GM18858 (cell line): ENCODE measurements around the gene TOLLIP.

Experiments
- ATAC-seq: cut with Tn5 transposase; IDR thresholded peaks from one replicate; pipeline ENCODE4 v1.9.1; 2021; ENCODE audit not compliant: unreplicated experiment

Gene TOLLIP

DNA sequence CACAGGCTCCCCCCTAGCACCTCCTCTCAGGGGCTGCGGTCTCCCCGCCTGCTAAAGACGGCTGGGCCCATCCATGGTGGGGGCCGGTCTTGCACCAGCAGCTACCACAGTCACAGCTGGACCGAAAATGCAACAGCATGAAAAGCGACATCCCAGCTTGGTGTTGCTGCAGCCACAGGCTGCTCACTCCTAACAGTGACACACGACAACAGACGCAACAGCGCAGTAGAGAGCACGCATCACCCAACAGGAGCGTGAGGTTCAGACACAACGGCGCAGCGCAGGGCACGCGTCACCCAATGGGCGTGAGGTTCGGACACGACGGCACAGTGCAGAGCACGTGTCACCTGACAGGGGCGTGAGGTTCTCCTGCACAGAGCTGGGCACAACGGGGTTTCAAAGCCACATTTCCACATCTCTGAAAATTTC, 24.1 kb downstream of the TOLLIP start:
- no peak for ATAC-seq

DNA sequence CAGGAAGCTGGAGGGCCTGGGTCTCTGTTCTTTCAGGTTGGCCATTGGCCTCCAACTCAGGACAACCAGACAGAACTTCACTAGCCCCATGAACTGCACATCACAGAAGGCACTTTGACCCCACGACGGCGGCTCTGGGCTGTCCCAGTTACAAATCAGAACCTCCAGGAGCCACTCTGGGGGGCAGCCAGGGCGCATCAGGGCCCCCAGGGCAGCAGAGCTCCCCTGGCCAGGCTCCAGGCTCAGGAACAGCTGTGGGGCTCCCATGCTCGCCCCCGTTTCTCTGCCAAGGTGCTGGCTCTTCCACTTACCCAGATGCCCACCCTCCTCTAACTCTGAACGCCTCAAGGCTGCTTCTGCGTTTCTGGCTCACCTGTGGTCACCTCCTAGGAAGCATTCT, 25.5 kb downstream of the TOLLIP start:
- ATAC-seq = no peak

DNA sequence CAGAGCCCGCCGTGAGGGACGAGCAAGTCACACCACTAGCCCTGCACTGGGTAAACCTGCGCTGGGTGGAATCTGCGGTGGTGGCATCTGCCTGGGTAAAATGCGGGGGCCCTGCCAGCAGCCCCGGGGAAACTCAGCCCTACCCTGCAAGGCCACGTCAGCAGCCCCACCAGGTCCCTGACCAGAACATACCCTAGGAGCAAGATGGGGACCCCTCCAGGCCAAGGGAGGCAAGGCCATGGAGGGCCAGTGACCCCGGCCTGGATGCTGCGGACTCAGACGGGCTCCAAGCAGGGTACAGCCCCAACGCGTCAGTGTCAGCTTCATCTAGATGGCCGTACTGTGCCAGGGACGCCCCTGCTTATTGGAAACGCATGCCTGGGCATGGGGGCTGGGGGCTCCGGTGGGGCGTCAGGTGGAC, 26.3 kb downstream of the TOLLIP start:
- no peak for ATAC-seq

DNA sequence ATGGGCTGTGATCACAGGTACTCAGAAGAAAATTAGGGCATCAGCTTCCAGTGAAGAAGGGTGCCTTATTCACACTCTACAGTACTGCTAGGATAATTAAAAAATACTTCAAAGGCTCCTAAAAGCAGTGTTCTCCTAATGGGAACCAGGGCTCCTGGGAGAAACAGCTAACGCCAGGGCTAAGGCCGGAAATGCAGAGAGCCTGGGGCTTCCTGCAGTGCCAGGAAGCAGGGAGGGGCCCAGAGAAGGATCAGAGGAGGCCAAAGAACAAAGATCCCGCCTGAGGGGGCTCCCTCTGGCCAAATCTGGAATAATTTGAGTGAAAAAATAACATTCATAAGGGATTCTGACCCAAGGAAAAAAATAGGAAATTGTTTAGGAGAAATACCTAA, 27.5 kb downstream of the TOLLIP start:
- ATAC-seq = no peak

DNA sequence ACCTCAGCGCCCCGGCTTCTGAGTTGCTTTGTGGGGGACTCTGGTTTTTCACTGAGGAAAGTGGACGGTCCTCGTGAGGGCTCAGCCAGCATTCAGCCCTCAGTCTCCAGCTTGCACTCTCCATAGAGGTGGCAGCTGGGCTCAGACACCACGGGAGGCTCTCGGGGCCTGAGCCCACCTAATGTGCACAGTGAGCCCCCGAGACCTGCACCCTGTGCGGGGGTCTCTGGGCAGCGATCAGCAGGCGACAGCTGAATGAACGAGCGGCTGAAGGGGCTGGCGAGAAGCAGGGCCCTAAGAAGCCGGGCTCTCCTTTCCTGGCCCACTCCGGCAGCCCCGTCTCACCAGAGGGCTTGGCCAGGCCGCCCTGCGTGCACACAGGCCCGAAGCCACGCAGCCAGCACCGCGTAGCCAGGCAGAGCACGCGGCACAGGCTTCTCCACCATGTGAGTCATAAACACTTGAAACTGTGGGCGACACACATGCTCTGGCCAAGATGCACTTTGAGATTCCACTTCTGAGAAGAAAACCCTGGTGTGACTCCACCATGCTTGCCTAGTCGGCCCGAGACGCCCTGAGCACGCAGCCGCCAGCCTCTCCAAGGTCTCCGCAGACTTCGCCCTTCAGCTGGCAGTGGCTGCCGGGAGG, 28.0 kb downstream of the TOLLIP start:
- ATAC-seq = no peak

DNA sequence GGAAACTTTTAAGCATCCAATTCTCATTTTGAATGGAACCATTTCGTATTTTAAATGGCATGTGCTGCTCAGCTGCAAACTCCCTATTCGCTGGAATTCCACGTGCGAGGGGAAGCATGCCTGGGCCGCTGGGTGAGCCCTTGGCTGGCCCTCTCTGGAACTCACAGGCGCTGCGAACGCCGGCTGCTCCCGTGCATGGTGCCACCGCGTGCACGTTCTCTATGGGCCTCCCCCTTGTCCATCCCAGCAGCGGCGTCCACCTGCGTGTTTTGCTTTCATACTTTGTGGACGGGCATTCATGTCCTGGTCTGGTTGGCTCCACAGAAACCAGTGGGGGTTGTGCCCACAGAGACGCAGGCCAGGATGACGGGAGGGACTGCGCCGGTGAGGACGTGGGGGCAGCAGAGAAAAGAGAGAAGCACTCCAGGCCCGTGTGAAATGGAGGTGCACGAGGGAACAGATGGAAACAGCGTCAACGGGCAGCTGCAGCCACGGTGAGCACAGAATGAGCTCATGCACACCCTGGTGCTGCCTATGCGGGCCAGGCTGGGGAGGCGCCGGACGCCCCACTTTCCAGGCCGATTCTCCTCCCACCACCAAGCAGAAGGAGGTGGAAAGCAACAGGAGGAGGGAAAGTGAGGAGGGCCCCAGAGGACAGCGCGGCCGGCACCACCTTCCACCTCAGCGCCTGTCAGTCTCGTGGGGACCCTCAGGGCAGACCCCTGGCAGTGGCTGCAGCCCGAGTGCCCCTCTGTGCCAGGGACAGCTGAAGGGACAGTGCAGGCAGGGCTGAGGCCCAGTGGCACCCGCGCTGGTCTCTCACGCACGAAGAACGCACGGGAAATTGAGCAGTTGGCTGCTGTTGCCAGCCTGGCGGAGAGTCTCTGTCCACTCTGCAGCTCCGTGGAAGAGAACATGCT, 29.1 kb downstream of the TOLLIP start:
- no peak for ATAC-seq

DNA sequence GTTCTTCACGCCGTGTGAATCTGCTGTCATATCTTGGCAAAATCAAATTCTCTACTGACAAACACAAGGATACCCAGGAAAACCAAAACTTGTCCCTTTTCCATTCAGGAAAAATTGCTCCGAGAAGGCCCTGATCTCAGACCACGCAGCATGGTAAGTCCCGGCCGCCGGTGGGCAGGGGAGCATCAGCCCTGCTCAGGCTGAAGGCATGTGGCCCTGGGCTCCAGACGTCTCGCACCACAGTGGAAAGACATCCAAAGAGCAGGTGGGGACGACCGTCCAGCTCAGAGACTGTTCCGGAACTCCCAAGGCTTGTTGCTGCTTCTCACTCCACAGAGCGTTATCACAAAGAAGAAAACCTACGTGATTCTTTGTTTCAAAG, 29.8 kb downstream of the TOLLIP start:
- no peak for ATAC-seq

DNA sequence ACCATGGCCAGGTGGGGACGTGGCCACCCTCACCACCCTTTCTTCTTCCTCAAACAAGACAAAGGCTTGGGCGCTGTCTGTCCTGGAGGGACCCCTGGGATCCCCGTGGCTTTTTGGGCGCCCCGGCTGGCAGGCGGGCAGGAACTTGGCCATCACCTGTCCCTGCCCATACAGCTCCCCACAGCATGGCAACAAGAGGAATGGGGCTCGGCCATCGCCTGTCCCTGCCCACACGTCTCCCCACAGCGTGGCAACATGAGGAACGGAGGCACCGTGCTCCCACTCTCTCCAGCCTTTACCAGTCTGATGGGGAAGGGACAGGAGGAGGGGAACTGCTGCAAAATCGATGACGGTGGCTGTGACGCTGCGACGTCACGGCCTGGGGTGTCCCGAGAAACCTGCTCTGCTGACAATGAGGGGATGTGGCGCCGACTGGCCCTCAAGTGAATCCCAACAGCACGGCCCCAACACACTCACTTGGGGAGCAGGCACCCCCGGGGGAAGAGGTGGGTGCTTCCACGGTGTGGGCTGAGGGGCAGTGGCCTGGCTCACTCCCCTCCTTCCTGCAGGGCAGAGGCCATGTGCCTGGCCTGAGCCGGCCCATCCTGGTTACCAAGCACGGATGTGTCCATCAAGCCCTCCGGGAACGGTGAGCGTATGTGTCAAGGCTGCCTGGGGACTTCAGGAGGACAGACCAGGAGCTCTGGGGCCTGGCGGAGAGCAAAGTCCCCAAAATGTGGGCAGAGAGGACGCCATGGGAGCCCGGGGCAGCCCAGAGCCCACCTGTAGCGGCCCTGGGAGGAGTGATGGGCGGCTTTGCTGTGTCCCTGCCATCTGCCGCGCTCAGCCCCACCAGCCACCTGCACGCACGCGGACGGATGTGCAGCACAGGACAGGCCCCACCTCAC, 30.4 kb downstream of the TOLLIP start:
- no peak for ATAC-seq

DNA sequence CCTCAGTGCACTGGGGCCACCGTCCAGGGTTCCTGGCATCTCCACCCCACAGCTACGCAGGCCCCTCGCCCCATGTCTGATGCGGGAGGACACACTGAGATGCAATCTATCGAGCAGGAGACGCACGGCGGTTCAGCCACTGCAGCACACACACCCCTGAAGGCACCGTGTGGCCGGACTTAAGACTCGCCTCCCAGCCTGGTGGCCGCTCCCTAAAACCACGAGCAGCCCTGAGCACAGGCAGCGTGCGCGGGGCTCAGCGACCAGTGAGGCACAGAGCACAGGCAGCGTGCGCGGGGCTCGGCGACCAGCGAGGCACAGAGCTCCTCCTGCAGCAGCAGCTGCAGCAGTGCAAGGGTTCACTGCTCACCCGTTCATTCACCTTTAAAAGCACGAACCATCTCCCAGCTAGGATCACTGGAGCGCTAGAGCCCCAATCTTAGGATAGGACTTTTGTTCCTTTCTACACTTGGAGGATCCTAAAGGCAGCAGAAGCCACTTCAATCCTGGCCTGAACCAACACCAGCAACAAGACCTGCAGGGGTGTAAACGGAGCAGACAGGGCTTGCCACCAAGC, 31.4 kb downstream of the TOLLIP start:
- no peak for ATAC-seq

DNA sequence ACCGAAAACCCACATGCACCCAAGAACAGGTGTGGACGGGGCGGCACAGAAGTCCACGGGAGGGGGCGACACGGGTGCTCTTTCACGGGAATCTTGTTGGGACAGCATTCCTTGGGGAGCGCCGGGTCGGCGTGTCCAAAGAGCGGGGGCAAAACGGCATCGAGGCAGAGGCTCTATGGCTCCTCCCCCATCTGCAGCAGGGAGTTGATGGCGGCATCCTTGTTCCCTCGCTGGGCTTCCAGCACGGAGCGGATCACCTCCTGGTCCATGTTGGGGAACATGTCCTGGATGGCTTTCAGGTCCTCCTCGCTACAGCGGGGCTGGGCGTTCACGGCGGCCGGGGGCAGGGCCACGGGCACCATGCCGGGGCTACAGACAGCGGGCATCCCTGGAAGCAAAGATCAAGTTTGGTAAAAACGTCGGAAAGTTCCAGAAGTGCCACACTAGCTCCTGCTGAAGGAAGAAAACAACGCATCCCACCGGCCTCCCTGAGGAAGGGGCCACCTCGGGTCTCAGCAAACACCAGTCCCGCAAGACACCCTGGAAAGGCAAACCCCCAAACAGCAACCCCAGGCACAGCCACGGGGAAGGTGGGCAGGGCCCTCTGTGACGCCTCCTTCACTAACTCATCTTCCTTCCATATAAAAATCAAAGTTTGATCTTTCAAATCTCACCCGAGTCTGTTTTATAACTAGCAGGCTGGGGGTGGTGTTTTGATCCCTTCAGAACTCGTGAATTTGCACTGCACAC, 32.4 kb downstream of the TOLLIP start:
- no peak for ATAC-seq

DNA sequence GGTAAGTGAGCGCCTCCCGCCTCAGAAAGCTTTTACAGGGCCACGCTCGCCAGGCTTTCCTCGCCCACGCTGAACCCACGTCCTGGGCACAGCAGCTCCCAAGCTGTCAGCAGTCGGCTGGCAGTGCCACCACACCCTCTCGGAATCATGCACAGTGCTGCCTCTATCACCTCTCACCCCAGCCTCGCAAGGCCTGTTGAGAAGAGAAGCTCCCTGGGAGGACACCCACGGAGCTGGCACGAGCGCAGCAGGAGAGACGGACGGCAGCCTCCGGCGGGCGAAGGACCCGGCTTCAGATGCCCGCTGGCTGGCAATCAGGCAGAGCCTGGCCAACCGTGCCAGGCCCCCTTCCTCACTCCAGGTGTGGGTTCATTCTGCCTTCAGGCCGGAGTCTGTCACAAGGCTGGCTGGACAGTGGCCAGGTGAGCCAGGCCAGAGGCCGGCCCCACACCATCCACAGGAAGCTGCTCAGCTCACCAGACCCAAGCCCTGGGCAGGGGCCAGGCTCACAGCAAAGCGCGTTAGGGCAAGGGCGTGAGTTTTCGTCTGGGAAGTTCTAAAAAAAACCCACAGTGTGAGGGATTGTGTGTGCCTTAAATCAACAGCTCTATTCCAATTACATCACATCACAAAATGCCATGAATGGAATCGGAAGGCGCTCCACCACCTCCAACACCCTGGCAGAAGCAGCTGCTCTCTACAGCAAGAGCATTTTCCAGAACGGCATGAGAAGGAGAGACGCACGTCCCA, 33.2 kb downstream of the TOLLIP start:
- ATAC-seq = no peak

DNA sequence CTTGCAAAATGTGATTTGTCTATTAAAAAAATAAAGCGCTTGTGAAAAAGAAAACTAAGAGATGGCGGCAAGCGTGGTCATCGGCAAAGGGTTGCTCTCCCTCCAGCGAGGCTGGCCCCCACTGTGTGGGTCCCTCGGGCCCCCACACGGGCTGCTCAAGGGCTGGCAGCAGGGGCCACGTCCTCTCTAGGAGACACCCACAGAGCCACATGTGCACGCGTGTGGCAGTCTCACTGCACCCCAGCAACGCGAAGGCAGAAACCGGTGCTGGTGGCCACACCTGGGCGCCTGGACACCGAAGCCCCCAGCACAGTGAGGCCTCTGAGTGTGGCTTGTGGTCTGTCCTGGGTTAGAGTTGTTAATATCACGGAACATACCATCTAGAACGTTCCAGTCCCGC, 34.4 kb downstream of the TOLLIP start:
- ATAC-seq = no peak

DNA sequence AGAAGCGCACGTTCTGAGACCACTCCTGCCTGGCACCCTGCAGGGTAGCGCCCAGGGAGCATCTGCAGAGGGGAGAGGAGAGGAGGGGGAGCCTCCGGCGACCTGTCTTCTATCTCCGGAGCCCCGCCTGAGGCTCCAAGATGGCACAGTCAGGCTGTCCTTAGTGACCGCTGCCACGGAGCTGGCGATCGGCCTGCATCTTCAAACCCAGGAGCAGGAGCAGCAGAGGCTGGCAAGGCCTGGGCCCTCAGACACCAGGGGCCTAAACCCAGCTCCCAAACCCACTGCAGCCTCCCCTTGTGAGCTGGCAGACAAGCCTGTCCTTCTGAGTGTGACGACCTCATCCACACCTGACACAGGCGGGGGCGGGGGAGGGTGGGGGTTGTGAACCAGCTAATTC, 34.9 kb downstream of the TOLLIP start:
- ATAC-seq = no peak

DNA sequence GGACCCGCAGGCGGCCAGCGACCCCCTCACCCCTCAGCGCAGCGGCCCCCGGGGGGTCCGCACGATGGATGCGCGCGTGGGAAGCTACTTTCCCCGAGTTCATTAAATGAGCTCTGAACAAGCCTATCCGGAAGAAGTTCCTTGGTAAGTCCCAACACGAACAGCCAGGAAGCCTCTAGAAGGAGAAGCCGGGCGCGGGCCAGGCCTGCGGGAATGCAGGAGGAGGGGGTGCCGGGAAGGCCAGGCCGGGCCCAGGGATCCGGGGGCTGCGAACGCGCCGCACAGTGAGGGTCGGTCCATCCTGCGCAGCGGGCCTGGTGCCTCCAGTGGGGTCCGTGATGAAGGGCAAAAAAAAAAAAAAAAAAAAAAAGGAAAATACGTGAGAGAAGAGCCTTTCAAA, 36.9 kb downstream of the TOLLIP start:
- ATAC-seq = no peak

DNA sequence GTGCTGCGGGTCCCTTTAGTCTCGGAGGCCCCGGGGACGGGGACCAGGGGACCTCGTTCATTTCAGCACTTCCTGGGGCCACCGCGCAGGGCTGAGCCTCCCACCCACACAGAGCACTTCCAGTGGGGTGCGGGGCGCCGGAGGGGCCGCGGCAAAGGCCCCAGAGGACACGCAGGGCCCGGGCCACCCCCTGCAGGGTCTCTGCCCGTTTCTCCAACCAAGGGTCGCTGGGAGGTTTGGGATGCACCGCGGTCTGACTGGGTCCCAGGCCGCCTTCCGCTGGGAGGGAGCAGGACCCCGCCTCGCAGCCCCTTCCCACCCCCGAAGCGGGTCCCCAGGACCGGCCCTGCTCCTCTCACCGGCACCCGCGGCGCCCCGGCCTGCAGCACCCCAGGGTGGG, 37.5 kb downstream of the TOLLIP start:
- no peak for ATAC-seq

DNA sequence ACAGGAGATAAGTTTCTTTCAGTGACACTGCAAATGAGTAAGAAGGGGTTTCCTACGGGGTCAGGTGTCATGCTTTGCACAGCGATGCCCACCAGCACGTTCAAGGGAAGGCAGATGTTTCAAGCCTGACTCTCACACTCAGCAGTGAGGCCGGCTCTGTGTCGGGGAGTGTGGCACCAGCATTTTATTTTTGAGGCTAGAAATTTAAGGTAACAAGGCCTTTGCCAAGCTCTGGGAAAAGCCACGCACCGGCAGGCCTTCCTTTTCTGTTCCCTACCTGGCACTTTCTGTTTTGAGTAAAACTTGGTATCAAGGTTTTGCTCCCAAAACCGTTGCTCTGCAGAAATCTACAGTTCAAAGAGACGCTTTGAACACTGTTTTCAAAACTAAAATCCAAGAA, 38.0 kb downstream of the TOLLIP start:
- ATAC-seq = no peak

DNA sequence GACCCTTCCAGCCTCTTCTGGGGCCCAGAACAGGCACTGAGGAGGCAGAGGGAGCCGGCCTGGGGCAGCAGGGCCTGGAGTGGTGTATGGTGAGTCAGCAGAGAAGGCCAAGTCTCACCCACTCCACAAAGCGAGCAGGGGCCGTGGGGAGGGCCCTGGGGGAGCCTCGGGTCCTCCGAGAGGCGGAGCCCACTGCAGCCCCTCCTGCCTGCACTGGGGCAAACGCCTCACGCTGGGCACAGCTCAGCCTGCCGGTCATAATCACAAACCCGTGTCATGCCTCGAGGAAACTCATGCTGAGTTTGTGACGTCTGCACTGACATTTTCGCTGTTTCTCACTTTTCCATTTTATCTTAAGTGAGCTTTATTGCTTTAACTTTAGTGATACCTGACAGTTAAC, 38.4 kb downstream of the TOLLIP start:
- no peak for ATAC-seq

DNA sequence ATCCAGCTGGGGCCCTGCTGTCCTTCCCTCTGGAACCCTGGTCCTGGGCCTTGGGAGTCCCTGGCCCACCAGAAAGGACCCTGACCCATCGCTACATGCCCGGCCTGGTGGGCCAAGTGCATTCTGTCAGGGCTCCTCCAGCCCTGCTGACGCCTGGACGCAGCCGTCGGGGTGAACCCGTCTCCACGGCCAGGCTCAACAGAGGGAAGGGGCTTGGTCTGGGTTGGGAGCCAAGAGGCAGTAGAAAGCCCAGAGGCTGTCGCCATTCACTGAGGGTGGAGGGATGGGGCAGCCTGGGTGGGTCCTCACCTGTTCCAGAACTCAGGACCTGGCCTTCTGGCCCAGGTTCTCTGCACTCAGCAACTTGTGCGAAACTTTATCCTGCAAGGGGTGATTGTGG, 39.0 kb downstream of the TOLLIP start:
- no peak for ATAC-seq

DNA sequence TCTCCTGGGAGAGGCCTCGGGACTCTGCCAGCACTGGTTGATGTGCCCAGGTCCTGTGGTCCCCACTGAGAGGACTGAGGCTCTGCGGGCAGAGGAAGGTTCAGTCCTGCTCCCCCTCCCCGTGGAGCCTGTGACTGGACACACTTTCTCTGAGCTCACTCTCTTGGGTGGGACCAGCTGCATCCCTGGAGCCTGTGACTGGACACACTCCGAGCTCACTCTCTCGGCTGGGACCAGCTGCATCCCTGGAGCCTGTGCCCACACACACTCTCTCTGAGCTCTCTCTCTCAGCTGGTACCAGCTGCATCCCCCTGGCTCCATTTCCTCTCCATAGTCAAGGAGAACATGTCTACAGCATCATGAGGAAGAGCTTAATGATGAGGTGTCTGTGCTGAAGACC, 39.5 kb downstream of the TOLLIP start:
- ATAC-seq = no peak
